Testis (tissue), 2 donors: ENCODE measurements around the gene CDS1.

Source experiments
- CTCF ChIP-seq, 3 experiments: fragments of 450-650 bp in 2 of 3; fragments of 200-600 bp in 1 of 3; sonication (generic) in 1 of 3; IDR thresholded peaks; one replicate each; pipeline ENCODE4 v1.5.1; 2016 to 2019; ENCODE audit warnings: antibody characterized with exemption in 3 of 3, mild to moderate bottlenecking in 2 of 3, moderate library complexity in 1 of 3
- POLR2A ChIP-seq: fragments of 450-650 bp; IDR thresholded peaks from one replicate; pipeline ENCODE4 v1.6.1; 2017; ENCODE audit warnings: antibody characterized with exemption, mild to moderate bottlenecking, moderate library complexity

- no peak for TF ChIP-seq CTCF (IDR thresholded peaks at IDR 0.05)
- TF ChIP-seq POLR2A: no peak
These were observed 105.7 kb downstream of the CDS1 start for GRCh38 chr4:84688605-84689004.
